H1 (cell line): Measurements from ENCODE around the gene KRT8. TPM values are rescaled to one million over a fixed set of nuclear protein-coding genes. Genes with fewer than 3 reads are reported as not detected.

Source experiments
- CTCF ChIA-PET: fragments of 300-600 bp; sonication (Branson Sonifier 250); formaldehyde crosslinking; loops from one replicate; lab custom pipeline; 2021; ENCODE audit not compliant: partially characterized antibody; lab: Charles Lee
- POLR2A ChIA-PET: fragments of 300-600 bp; sonication (Branson Sonifier 250); formaldehyde crosslinking; loops from one replicate; lab custom pipeline; 2021; ENCODE audit warnings: inconsistent platforms; ENCODE audit not compliant: partially characterized antibody; lab: Charles Lee
- DNase-seq, 2 experiments: peaks; one replicate each; pipeline versions ENCODE4 v3.0.0 to v3.0.0-alpha.2; 2010 to 2022; ENCODE audit warnings: low spot score in 2 of 2, low read depth in 1 of 2, mixed read lengths in 1 of 2
- FAIRE-seq: peaks from 2 replicates; lab custom pipeline; 2011; peaks lifted over from hg19 to GRCh38; lab: Jason Lieb, UNC
- H2AFZ ChIP-seq: 2 replicates; pipeline ENCODE4 v1.8.1; 2012; ENCODE audit warnings: low read length, inconsistent platforms
- H2AK5ac ChIP-seq: 2 replicates; pipeline ENCODE4 v1.6.1; 2013; ENCODE audit warnings: low read depth, low read length
- H2BK120ac ChIP-seq: replicated peaks from 2 replicates; pipeline ENCODE3; 2013; ENCODE audit warnings: low read depth, low read length, inconsistent platforms
- H2BK12ac ChIP-seq: 2 replicates; pipeline ENCODE4 v1.6.1; 2013; ENCODE audit warnings: low read depth, low read length
- H2BK15ac ChIP-seq: 2 replicates; pipeline ENCODE4 v1.6.1; 2013; ENCODE audit warnings: low read length
- H2BK20ac ChIP-seq: 2 replicates; pipeline ENCODE4 v1.6.1; 2013; ENCODE audit warnings: low read length
- H2BK5ac ChIP-seq: 2 replicates; pipeline ENCODE4 v1.6.1; 2013; ENCODE audit warnings: low read depth, low read length
- H3K14ac ChIP-seq: 2 replicates; pipeline ENCODE4 v1.6.1; 2013; ENCODE audit warnings: inconsistent platforms; ENCODE audit not compliant: insufficient read length
- H3K18ac ChIP-seq: 2 replicates; pipeline ENCODE4 v1.6.1; 2013; ENCODE audit warnings: low read length; ENCODE audit errors: extremely low read depth
- H3K23ac ChIP-seq: 2 replicates; pipeline ENCODE4 v1.6.1; 2013; ENCODE audit warnings: inconsistent platforms; ENCODE audit not compliant: insufficient read length
- H3K23me2 ChIP-seq: 2 replicates; pipeline ENCODE4 v1.6.1; 2013; ENCODE audit warnings: low read depth, low read length
- H3K27ac ChIP-seq: 2 replicates; pipeline ENCODE4 v1.6.1; 2011; ENCODE audit warnings: low read depth, low read length, inconsistent platforms
- H3K27me3 ChIP-seq, 4 experiments: replicated peaks in 1 of 4; 1 replicate in 1 of 4; 2 replicates in 3 of 4; pipeline versions ENCODE4 v1.6.1 to v1.8.1; 2011 to 2013; ENCODE audit warnings: low read length in 3 of 4, mild to moderate bottlenecking in 3 of 4, inconsistent platforms in 2 of 4, mixed read lengths in 2 of 4, moderate library complexity in 1 of 4; ENCODE audit not compliant: control insufficient read depth in 3 of 4, insufficient read depth in 3 of 4; ENCODE audit errors: extremely low read depth in 1 of 4
- H3K36me3 ChIP-seq, 4 experiments: 2 replicates each; pipeline versions ENCODE4 v1.6.1 to v1.8.1; 2011 to 2013; ENCODE audit warnings: mild to moderate bottlenecking in 4 of 4, low read length in 3 of 4, moderate library complexity in 2 of 4, control low read depth in 1 of 4, inconsistent platforms in 1 of 4; ENCODE audit not compliant: insufficient read depth in 4 of 4, control insufficient read depth in 2 of 4
- H3K4ac ChIP-seq: replicated peaks from 2 replicates; pipeline ENCODE3; 2013; ENCODE audit warnings: low read length, low read depth, mixed read lengths, inconsistent platforms; ENCODE audit not compliant: insufficient read length
- H3K4me1 ChIP-seq, 4 experiments: replicated peaks in 1 of 4; 1 replicate in 1 of 4; 2 replicates in 3 of 4; pipeline versions ENCODE4 v1.6.1 to v1.8.1; 2011 to 2013; ENCODE audit warnings: low read length in 3 of 4, inconsistent platforms in 2 of 4, mixed read lengths in 1 of 4; ENCODE audit not compliant: insufficient read depth in 4 of 4, control insufficient read depth in 3 of 4
- H3K4me2 ChIP-seq, 2 experiments: 2 replicates each; pipeline versions ENCODE4 v1.6.1 to v1.8.1; 2011 to 2013; ENCODE audit warnings: low read depth in 2 of 2, low read length in 2 of 2, control low read depth in 1 of 2, inconsistent platforms in 1 of 2, mild to moderate bottlenecking in 1 of 2; ENCODE audit not compliant: insufficient read depth in 1 of 2
- H3K4me3 ChIP-seq, 4 experiments: fragments of 200-600, 300-600 bp in 1 of 4; sonication (generic), shearing (Covaris generic), sonication (Bioruptor Twin) in 1 of 4; 2 replicates each; pipeline versions ENCODE4 v1.5.1 to v1.8.1; 2011 to 2016; ENCODE audit warnings: low read length in 4 of 4, low read depth in 3 of 4, control low read depth in 2 of 4, inconsistent platforms in 2 of 4, mild to moderate bottlenecking in 2 of 4, mixed read lengths in 1 of 4, moderate library complexity in 1 of 4; ENCODE audit not compliant: insufficient read depth in 2 of 4; ENCODE audit errors: extremely low read depth in 1 of 4
- H3K56ac ChIP-seq: replicated peaks from 2 replicates; pipeline ENCODE3; 2013; ENCODE audit warnings: low read depth, mild to moderate bottlenecking, mixed read lengths, low read length, inconsistent platforms; ENCODE audit not compliant: insufficient read length
- H3K79me1 ChIP-seq: 2 replicates; pipeline ENCODE4 v1.6.1; 2013; ENCODE audit warnings: low read depth, low read length, control low read depth
- H3K79me2 ChIP-seq, 2 experiments: 2 replicates each; pipeline versions ENCODE4 v1.6.1 to v1.8.1; 2012 to 2013; ENCODE audit warnings: low read length in 2 of 2, mild to moderate bottlenecking in 2 of 2, inconsistent platforms in 1 of 2; ENCODE audit not compliant: insufficient read depth in 2 of 2, control insufficient read depth in 1 of 2
- H3K9ac ChIP-seq, 4 experiments: replicated peaks in 1 of 4; 1 replicate in 1 of 4; 2 replicates in 3 of 4; pipeline versions ENCODE4 v1.6.1 to v1.8.1; 2011 to 2013; ENCODE audit warnings: low read depth in 3 of 4, low read length in 3 of 4, control low read depth in 2 of 4, mild to moderate bottlenecking in 2 of 4, moderate library complexity in 2 of 4, inconsistent platforms in 1 of 4; ENCODE audit errors: extremely low read depth in 1 of 4
- H3K9me3 ChIP-seq, 2 experiments: 2 replicates each; pipeline versions ENCODE4 v1.6.1 to v1.8.1; 2012 to 2013; ENCODE audit warnings: mild to moderate bottlenecking in 2 of 2, moderate library complexity in 2 of 2, control low read depth in 1 of 2, inconsistent platforms in 1 of 2, low read depth in 1 of 2, low read length in 1 of 2, mixed read lengths in 1 of 2; ENCODE audit not compliant: insufficient read depth in 2 of 2
- H4K20me1 ChIP-seq, 2 experiments: replicated peaks in 1 of 2; 2 replicates each; pipeline versions ENCODE3 to v1.8.1; 2011 to 2013; ENCODE audit warnings: inconsistent platforms in 2 of 2, low read length in 2 of 2, mild to moderate bottlenecking in 1 of 2; ENCODE audit not compliant: insufficient read depth in 2 of 2, control insufficient read depth in 1 of 2
- H4K5ac ChIP-seq: 2 replicates; pipeline ENCODE4 v1.6.1; 2013; ENCODE audit warnings: low read length, low read depth, mixed read lengths, inconsistent platforms; ENCODE audit not compliant: insufficient read length
- H4K8ac ChIP-seq: 2 replicates; pipeline ENCODE4 v1.8.0; 2013; ENCODE audit warnings: mild to moderate bottlenecking, moderate library complexity, low read length, inconsistent platforms; ENCODE audit not compliant: insufficient read depth; ENCODE audit errors: extremely low read depth
- H4K91ac ChIP-seq: replicated peaks from 2 replicates; pipeline ENCODE3; 2013; ENCODE audit warnings: low read length, mixed read lengths, inconsistent platforms; ENCODE audit not compliant: insufficient read length
- CHD2 ChIP-seq: IDR thresholded peaks from 2 replicates; pipeline ENCODE4 v1.6.1; 2012; ENCODE audit warnings: low read length, improper control_type of control experiment
- CREB1 ChIP-seq: IDR thresholded peaks from 2 replicates; pipeline ENCODE4 v1.6.1; 2012; ENCODE audit warnings: inconsistent platforms
- NRF1 ChIP-seq: IDR thresholded peaks from 2 replicates; pipeline ENCODE4 v1.6.1; 2011; ENCODE audit warnings: mild to moderate bottlenecking, low read depth, low read length, improper control_type of control experiment
- POU5F1 ChIP-seq: IDR thresholded peaks from 2 replicates; pipeline ENCODE4 v1.6.1; 2011; ENCODE audit warnings: low read depth, mild to moderate bottlenecking, low read length, moderate library complexity
- RFX5 ChIP-seq: IDR thresholded peaks from 2 replicates; pipeline ENCODE4 v1.6.1; 2011; ENCODE audit warnings: low read depth, low read length, improper control_type of control experiment, borderline replicate concordance
- RNF2 ChIP-seq: fragments of 200-900, 300-1000 bp; sonication (generic); IDR thresholded peaks from 2 replicates; pipeline ENCODE4 v1.7.1; 2016; ENCODE audit warnings: borderline replicate concordance, low read depth, mild to moderate bottlenecking, antibody characterized with exemption, low read length; ENCODE audit not compliant: poor library complexity, severe bottlenecking; ENCODE audit errors: missing control alignments
- SIN3A ChIP-seq, 2 experiments: IDR thresholded peaks in 1 of 2; conservative IDR thresholded peaks in 1 of 2; 2 replicates each; pipeline ENCODE4 v1.6.1; 2011 to 2012; ENCODE audit warnings: low read length in 2 of 2, improper control_type of control experiment in 1 of 2, low read depth in 1 of 2, mild to moderate bottlenecking in 1 of 2
- SP4 ChIP-seq: IDR thresholded peaks from 2 replicates; pipeline ENCODE4 v1.6.1; 2012; ENCODE audit warnings: low read length, inconsistent platforms
- TBP ChIP-seq: IDR thresholded peaks from 2 replicates; pipeline ENCODE4 v1.6.1; 2011; ENCODE audit warnings: low read depth, low read length, improper control_type of control experiment
- TCF12 ChIP-seq: IDR thresholded peaks from 2 replicates; pipeline ENCODE4 v1.6.1; 2011; ENCODE audit warnings: low read depth, mild to moderate bottlenecking, low read length
- TEAD4 ChIP-seq: IDR thresholded peaks from 2 replicates; pipeline ENCODE4 v1.6.1; 2012; ENCODE audit warnings: low read depth, low read length, inconsistent platforms, mixed read lengths
- YY1 ChIP-seq: IDR thresholded peaks from 2 replicates; pipeline ENCODE4 v1.6.1; 2011; ENCODE audit warnings: low read depth, mild to moderate bottlenecking, low read length
- WGBS, 2 experiments: shearing (Covaris generic) in 1 of 2; methylation state at CpG; one replicate each; pipeline versions ENCODE4 v1.1.6 to v1.1.7; 2013 to 2015; ENCODE audit warnings: low lambda C conversion rate in 2 of 2, mixed read lengths in 2 of 2, inconsistent platforms in 1 of 2, low coverage in 1 of 2, missing lambda C conversion rate in 1 of 2; ENCODE audit not compliant: insufficient replicate concordance in 2 of 2, insufficient coverage in 1 of 2, insufficient read length in 1 of 2; ENCODE audit errors: extremely low coverage in 1 of 2, missing lambda C conversion rate in 1 of 2; 5-methylcytosine and 5-hydroxymethylcytosine counted together
- polyA plus RNA-seq, 7 experiments: library from polyadenylated mRNA; depleted of rRNA in 3 of 7; stranded (reverse) in 5 of 7; unstranded in 2 of 7; fragments of >200 nt in 5 of 7; fragments of 200-250 nt in 2 of 7; gene quantifications; 1 replicate in 5 of 7; 2 replicates in 1 of 7; 4 replicates in 1 of 7; pipeline versions ENCODE4 v1.2.1 to v1.2.3, GENCODE V29; 2011 to 2013; ENCODE audit warnings: missing spikeins in 2 of 7, mixed read lengths in 2 of 7
- total RNA-seq: library from RNA; stranded (reverse); fragmentation: NEBNext Ultra II Directional; extraction: Animal tissue kit (Norgen Biotek cat#: 25700); gene quantifications from 2 replicates; pipeline ENCODE4 v1.2.1, GENCODE V29; 2021
- TF ChIP-seq, protein P1 (sequence below): IDR thresholded peaks from 2 replicates; pipeline ENCODE4 v1.6.1; 2012; ENCODE audit warnings: inconsistent platforms

The KRT8 gene
- total and polyA plus RNA-seq, 2 of the 8 experiments (the other 6 are each of a cell fraction or from before 2014, with no cell fraction given), result 280 to 290 TPM

- Histone ChIP-seq H3K56ac (no peak overlapping the region), H4K5ac (no peak overlapping the region), H3K9me3 (no peaks in the 10 kb centered on the region), H2BK120ac (no peak overlapping the region), H2BK5ac (peak overlapping the region; percentile 44; the same call in 1 of the 2 replicates), H4K20me1 (no peaks in the 10 kb centered on the region), H3K36me3 (no peaks in the 10 kb centered on the region), H2AFZ (no peak overlapping the region), H3K14ac (no peak overlapping the region), H3K4me3 (no peak overlapping the region), H2BK20ac (no peak overlapping the region), H3K23ac (no peak overlapping the region), H3K27me3 (no peaks in the 10 kb centered on the region), H3K27ac (no peak overlapping the region), H3K4ac (no peak overlapping the region), H4K91ac (peak overlapping the region; percentile 5), H2BK12ac (peak overlapping the region; percentile 82), H3K4me2 (no peak overlapping the region), H3K79me1 (no peaks in the 10 kb centered on the region), H4K8ac (no peak overlapping the region), H3K79me2 (no peaks in the 10 kb centered on the region), H3K9ac (no peak overlapping the region), H3K23me2 (0 out of 2 replicates have a peak, but pooled peaks cover 2% of the 10 kb centered on the region), H2AK5ac (peak overlapping the region; percentile 93), H2BK15ac (no peak overlapping the region), H3K18ac (no peak overlapping the region), H3K4me1 (peaks cover 0 to 21% (median 9%) of the 10 kb centered on the region in 4 experiments; a peak in 6 of 7 replicates)
- ChIA-PET POLR2A (interaction anchor here (1.2 to 8.4 kb wide), 4 partner anchors 13 to 83 kb away, joined by 3 to 75 read pairs (median 32); partner anchors contain the start of genes KRT18 and KRT8), CTCF (interaction anchor here (1.0 to 13.8 kb wide), 6 partner anchors 12 to 53 kb away, joined by 3 to 197 read pairs (median 13); partner anchors contain the start of gene KRT8)
- no peak for TF ChIP-seq RNF2
- no peak for TF ChIP-seq TCF12
- TF ChIP-seq POU5F1, result no peak
- TF ChIP-seq SIN3A (conservative IDR thresholded peaks at IDR 0.05 in 1 of 2, IDR thresholded peaks at IDR 0.05 in 1 of 2; ENCODE audit: low read depth in 1 of 2, low read length in 2 of 2), result no peak
- no peak for TF ChIP-seq CHD2
- no peak for TF ChIP-seq SP4
- TF ChIP-seq, protein P1, sequence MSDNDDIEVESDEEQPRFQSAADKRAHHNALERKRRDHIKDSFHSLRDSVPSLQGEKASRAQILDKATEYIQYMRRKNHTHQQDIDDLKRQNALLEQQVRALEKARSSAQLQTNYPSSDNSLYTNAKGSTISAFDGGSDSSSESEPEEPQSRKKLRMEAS, result no peak
- no peak for TF ChIP-seq RFX5
- no peak for TF ChIP-seq TBP
- TF ChIP-seq YY1, result no peak
- no peak for TF ChIP-seq TEAD4
- TF ChIP-seq CREB1, result no peak
- TF ChIP-seq NRF1, result no peak
- WGBS, 2 experiments, result 93% methylated on average over 4 of the region's 4 CpGs; no CpG with 5 or more reads in 1 of the 2 experiments
- FAIRE-seq (no peak), DNase-seq (no peak)
These were observed 23.1 kb upstream of the KRT8 start for GRCh38 chr12:52927964-52928363.
